ENCODE measurements around the gene CIPC. TPM values are rescaled to one million over a fixed set of nuclear protein-coding genes. Genes with fewer than 3 reads are reported as not detected.

Gene CIPC
- total RNA-seq, 1 donor from 2014 or later, result 10.2 TPM

- H3K4me3 ChIP-seq (ENCODE audit: low read depth, low read length), result no peak overlapping the region
- peak; percentile 30 for TF ChIP-seq CTCF (conservative IDR thresholded peaks at IDR 0.05; ENCODE audit: low read depth, low read length)
- DNase-seq (ENCODE audit: low read depth), result no peak
These were observed 54.0 kb downstream of the CIPC start for GRCh38 chr14:77151918-77152588.

GRCh38 chr14:77153802-77154201 is 55.7 kb downstream of the CIPC start:
- no peak for DNase-seq (ENCODE audit: low read depth)
- no peak overlapping the region for H3K4me3 ChIP-seq (ENCODE audit: low read depth, low read length)
- no peak for TF ChIP-seq CTCF (conservative IDR thresholded peaks at IDR 0.05; ENCODE audit: low read depth, low read length)

DNA sequence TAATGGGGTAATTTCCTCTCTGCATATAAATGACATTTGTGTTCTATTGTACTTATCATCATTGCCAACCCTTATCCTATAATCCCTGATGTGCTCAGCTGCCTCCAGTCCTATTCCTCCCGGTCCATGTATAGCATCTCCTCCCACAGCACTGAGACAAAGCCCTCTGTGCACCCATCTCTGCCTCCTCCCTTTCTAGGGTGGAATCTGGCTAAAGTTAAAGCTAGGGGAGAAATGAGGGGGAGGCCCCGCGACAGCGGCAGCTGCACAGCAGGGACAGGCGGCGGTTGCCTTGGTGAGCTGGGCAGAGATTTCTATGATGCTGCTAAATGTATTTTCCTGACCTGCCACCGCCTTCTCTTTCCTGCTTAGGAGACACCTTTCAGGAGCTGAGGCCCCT is 56.4 kb downstream of the CIPC start:
- no peak for TF ChIP-seq CTCF (conservative IDR thresholded peaks at IDR 0.05; ENCODE audit: low read depth, low read length)
- H3K4me3 ChIP-seq (ENCODE audit: low read depth, low read length), result no peak overlapping the region

DNA sequence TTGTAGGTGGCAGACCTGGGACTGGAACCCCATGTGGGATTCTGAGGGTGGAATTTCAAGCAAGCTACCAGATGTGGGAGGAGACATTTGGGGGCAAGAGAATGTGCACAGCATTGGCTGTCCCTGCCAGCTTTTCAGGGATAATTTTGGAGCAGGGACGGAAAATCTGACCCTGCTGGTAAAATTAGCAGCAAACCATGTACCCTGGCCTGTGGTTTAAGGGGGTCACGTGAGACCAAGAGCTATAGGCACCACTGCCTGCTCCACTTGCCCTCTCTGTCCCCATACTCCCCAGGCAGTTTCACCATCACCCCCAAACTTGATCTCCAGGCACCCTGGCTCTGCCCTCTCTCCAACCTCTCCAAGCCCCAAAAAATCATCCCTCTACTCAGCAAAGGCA is 57.0 kb downstream of the CIPC start:
- no peak for TF ChIP-seq CTCF (conservative IDR thresholded peaks at IDR 0.05; ENCODE audit: low read depth, low read length)
- no peak for DNase-seq (ENCODE audit: low read depth)
- no peak overlapping the region for H3K4me3 ChIP-seq (ENCODE audit: low read depth, low read length)

More for the DNA sequence above, 56.4 kb downstream of the CIPC start:
- no peak for DNase-seq (ENCODE audit: low read depth)

- no peak for DNase-seq (ENCODE audit: low read depth)
- no peak overlapping the region for H3K4me3 ChIP-seq (ENCODE audit: low read depth, low read length)
- TF ChIP-seq CTCF (conservative IDR thresholded peaks at IDR 0.05; ENCODE audit: low read depth, low read length), result no peak
These were observed 59.7 kb downstream of the CIPC start for GRCh38 chr14:77157740-77158139.

DNA sequence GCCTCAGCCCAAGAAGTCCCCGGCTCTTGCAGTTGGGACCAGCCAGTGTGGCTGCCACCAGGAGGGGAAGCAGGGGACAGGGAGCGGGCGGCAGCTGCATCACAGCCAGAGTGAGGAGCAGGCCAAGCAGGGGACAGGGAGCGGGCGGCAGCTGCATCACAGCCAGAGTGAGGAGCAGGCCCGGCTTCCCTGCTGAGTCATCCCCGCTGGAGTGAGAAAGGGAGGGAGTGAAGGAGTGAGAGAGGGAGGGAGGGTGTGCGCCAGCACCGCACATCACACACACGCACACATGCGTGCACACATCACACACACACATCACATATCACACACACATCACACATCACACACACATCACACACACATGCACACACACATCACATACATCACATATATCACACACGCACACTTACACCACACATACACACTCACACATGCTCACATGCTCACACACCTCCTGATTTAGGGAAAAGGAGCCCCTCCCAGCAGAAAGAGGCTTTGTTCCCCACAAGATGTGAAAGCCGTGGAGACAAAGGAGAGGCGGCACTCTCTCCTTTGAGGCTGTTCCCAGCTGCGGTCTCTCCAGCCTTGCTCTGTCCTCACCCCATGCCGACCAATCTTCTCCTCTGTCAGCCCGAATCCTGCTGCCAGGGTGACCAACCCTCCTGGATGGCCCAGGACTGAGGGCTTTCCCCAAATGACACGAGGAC is 60.3 kb downstream of the CIPC start:
- TF ChIP-seq CTCF (conservative IDR thresholded peaks at IDR 0.05; ENCODE audit: low read depth, low read length), result no peak

GRCh38 chr14:77158882-77159255 is 60.8 kb downstream of the CIPC start:
- no peak for DNase-seq (ENCODE audit: low read depth)
- no peak for TF ChIP-seq CTCF (conservative IDR thresholded peaks at IDR 0.05; ENCODE audit: low read depth, low read length)
- H3K4me3 ChIP-seq (ENCODE audit: low read depth, low read length), result no peak overlapping the region

More for the DNA sequence above, 60.3 kb downstream of the CIPC start:
- no peak overlapping the region for H3K4me3 ChIP-seq (ENCODE audit: low read depth, low read length)
- DNase-seq (ENCODE audit: low read depth), result no peak
